Adrenal gland (tissue), 5 donors: Measurements from ENCODE around the gene RETREG1.

Experiments
- CTCF ChIP-seq, 6 experiments: fragments of 450-650 bp in 4 of 6; fragments of 200-600 bp in 2 of 6; sonication (generic) in 1 of 6; IDR thresholded peaks; 1 replicate in 5 of 6; 2 replicates in 1 of 6; pipeline versions ENCODE4 v1.5.1 to v1.8.0; 2016 to 2021; ENCODE audit warnings: antibody characterized with exemption in 6 of 6, mild to moderate bottlenecking in 2 of 6, moderate library complexity in 1 of 6
- POLR2A ChIP-seq, 2 donors: fragments of 450-650 bp; IDR thresholded peaks; one replicate each; pipeline ENCODE4 v1.6.1; 2017; ENCODE audit warnings: antibody characterized with exemption in 2 of 2, mild to moderate bottlenecking in 2 of 2, moderate library complexity in 1 of 2
- donor health status: DM: no; HTN: no; CAD: no.

DNA sequence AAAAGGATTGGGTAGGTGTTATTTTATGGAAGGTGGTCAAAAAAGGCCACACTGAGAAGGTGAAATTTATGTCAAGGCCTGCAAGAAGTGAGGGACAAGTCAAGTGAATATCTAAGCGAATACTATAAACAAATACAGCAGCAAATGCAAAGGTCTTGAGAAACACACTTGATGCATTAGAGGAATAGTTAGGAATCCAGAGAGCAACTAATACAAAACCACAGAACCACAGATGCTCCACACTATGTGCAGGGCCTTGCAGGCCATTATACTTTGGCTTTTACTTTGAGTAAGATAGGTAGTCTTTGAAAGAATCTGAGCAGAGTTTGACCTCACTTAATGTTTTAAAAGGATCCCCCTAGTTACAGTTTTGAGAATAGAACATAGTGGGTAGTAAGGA, 155.8 kb downstream of the RETREG1 start:
- TF ChIP-seq CTCF (IDR thresholded peaks at IDR 0.05) (no peak), POLR2A (IDR thresholded peaks at IDR 0.05) (no peak)
